Measurements from ENCODE around the gene STRADB. TPM values are rescaled to one million over a fixed set of nuclear protein-coding genes. Genes with fewer than 3 reads are reported as not detected.
"Not testable (repeated sequence)": the region's sequence is repeated elsewhere in the genome, so short reads cannot be mapped to it uniquely, and the experiment has no call there.

The STRADB gene
- total and polyA plus RNA-seq, 2 experiments from 2014 or later: 62.5 to 68.3 TPM

DNA sequence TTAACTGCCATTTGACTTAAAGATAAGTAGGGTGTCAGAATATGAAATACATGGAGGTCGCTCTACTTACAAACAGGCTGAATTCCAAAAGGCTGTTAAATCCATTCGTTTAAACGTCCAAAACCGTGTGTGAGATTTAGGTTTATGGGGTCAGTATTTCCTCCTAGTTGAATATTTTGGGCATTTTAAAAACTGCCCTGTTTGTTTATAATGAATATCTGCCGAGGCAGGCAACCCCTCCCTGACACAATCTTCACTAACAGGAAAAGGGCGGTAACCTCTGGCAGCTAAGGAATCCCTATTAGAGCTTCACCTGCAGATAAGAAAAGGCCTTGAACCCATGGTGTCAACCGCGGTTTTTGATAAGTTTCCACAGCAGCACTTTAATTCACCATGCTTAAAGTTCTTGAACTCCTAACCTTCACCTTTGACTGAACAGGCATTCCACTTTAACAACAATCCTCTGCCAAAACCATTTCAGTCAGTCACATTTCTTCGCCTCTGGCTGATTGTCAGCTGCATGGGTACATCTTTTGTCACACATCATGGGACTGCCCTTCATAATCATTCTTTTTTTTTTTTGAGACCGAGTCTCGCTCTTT lies 18.0 kb upstream of the STRADB start:
- Histone ChIP-seq H3K27ac (peak overlapping the region; percentile 20), H3K79me2 (peaks cover 87% of the 10 kb centered on the region), H2AFZ (no peak overlapping the region), H3K9me2 (replicated peaks; ENCODE audit: insufficient read depth) (no peaks in the 10 kb centered on the region), H3K4me1 (ENCODE audit: insufficient read depth) (peaks cover 15% of the 10 kb centered on the region), H3K4me3 (no peak overlapping the region), H3K36me3 (replicated peaks; ENCODE audit: insufficient read depth, low read depth) (no peaks in the 10 kb centered on the region), H3K9me3 (ENCODE audit: low read depth) (no peaks in the 10 kb centered on the region), H3K27me3 (no peaks in the 10 kb centered on the region), H4K20me1 (ENCODE audit: insufficient read depth, poor library complexity, severe bottlenecking) (no peaks in the 10 kb centered on the region), H3K4me2 (peak overlapping the region; percentile 55)
- TF ChIP-seq, protein P1, sequence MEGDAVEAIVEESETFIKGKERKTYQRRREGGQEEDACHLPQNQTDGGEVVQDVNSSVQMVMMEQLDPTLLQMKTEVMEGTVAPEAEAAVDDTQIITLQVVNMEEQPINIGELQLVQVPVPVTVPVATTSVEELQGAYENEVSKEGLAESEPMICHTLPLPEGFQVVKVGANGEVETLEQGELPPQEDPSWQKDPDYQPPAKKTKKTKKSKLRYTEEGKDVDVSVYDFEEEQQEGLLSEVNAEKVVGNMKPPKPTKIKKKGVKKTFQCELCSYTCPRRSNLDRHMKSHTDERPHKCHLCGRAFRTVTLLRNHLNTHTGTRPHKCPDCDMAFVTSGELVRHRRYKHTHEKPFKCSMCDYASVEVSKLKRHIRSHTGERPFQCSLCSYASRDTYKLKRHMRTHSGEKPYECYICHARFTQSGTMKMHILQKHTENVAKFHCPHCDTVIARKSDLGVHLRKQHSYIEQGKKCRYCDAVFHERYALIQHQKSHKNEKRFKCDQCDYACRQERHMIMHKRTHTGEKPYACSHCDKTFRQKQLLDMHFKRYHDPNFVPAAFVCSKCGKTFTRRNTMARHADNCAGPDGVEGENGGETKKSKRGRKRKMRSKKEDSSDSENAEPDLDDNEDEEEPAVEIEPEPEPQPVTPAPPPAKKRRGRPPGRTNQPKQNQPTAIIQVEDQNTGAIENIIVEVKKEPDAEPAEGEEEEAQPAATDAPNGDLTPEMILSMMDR (IDR thresholded peaks at IDR 0.05; ENCODE audit: poor library complexity): no peak
- no peak for TF ChIP-seq EZH2phosphoT487 (IDR thresholded peaks at IDR 0.05; ENCODE audit: low read depth, severe bottlenecking, unreplicated experiment)
- no peak for TF ChIP-seq EZH2 (IDR thresholded peaks at IDR 0.05; ENCODE audit: borderline replicate concordance)
- WGBS (ENCODE audit: low lambda C conversion rate, missing lambda C conversion rate): 49% methylated on average over 11 of the region's 11 CpGs
- no peak for DNase-seq (ENCODE audit: low spot score)

DNA sequence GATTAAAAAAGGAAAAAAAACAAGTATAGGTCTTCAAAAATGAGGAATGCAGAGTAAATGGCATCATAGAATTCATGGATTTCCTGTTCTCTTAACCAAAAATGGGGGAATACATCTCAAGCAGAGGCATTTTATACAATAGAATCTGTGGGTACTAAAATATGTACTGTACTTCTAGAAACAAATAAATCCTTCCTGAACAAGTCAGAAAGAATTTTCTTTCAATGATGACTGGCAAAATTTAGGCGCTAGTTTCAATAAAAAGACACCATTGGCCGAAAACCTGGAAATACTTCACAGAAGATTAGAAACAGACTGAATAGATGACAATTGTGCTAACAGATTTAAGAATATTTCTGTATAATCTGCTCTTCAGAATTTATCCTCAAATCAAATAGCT lies 15.4 kb upstream of the STRADB start:
- Histone ChIP-seq H3K4me3 (no peak overlapping the region), H4K20me1 (ENCODE audit: insufficient read depth, poor library complexity, severe bottlenecking) (no peaks in the 10 kb centered on the region), H3K79me2 (peaks cover 82% of the 10 kb centered on the region), H3K4me2 (no peak overlapping the region), H2AFZ (no peak overlapping the region), H3K36me3 (replicated peaks; ENCODE audit: insufficient read depth, low read depth) (no peaks in the 10 kb centered on the region), H3K9me3 (ENCODE audit: low read depth) (no peaks in the 10 kb centered on the region), H3K27me3 (no peaks in the 10 kb centered on the region), H3K4me1 (ENCODE audit: insufficient read depth) (peaks cover 23% of the 10 kb centered on the region), H3K27ac (no peak overlapping the region), H3K9me2 (replicated peaks; ENCODE audit: insufficient read depth) (no peaks in the 10 kb centered on the region)
- TF ChIP-seq, protein P1 (IDR thresholded peaks at IDR 0.05; ENCODE audit: poor library complexity): no peak
- no peak for TF ChIP-seq EZH2phosphoT487 (IDR thresholded peaks at IDR 0.05; ENCODE audit: low read depth, severe bottlenecking, unreplicated experiment)
- TF ChIP-seq EZH2 (IDR thresholded peaks at IDR 0.05; ENCODE audit: borderline replicate concordance): no peak
- no peak for DNase-seq (ENCODE audit: low spot score)
- WGBS (ENCODE audit: low lambda C conversion rate, missing lambda C conversion rate): 91% methylated on average over 2 of the region's 2 CpGs

DNA sequence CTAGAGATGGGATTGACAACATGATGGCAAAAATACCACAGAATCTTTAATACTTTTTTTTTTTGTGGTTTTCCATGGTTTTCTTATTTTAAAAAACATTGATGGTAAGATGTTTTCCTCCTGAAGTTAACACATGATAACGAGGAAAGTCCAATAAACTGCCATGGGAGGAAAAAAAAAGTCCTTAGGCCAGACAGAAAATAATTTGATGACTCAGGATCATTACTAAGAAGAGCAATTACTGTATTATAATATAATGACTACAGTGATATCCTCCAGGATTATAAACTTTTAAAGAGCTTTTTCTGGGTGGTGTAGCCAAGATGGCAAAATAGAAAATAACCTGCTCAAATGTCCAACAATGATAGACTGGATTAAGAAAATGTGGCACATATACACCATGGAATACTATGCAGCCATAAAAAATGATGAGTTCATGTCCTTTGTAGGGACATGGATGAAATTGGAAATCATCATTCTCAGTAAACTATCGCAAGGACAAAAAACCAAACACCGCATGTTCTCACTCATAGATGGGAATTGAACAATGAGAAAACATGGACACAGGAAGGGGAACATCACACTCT lies 12.1 kb upstream of the STRADB start:
- not testable (repeated sequence) for H3K9me3 ChIP-seq (ENCODE audit: low read depth); H3K36me3 ChIP-seq (replicated peaks; ENCODE audit: insufficient read depth, low read depth); H3K27me3 ChIP-seq; H3K4me1 ChIP-seq (ENCODE audit: insufficient read depth); H2AFZ ChIP-seq; H3K4me2 ChIP-seq; H3K27ac ChIP-seq; H3K4me3 ChIP-seq; H4K20me1 ChIP-seq (ENCODE audit: insufficient read depth, poor library complexity, severe bottlenecking); H3K9me2 ChIP-seq (replicated peaks; ENCODE audit: insufficient read depth); DNase-seq (ENCODE audit: low spot score)
- peaks cover 85% of the 10 kb centered on the region for H3K79me2 ChIP-seq
- 100% methylated on average over 1 of the region's 3 CpGs for WGBS (ENCODE audit: low lambda C conversion rate, missing lambda C conversion rate)

DNA sequence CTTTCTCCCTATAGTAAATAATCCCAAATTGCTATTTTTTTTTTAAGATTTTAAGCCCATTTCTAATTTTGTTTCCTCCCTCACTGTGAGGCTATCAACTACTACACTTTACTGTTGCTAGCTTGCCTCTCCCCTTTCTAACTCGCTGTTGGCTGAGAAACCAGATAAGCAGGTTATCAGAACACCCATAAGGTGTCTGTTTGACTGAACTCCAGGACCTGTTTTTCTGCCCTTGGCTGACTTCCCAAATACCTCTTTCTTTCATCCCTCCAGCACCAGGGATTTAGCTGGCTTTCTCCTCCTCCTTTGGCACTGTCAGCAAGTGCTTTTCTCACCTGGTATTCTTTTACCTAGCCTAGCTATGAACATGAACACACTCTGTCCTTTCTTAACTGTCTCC lies 11.4 kb upstream of the STRADB start:
- peaks cover 85% of the 10 kb centered on the region for H3K79me2 ChIP-seq

More for the DNA sequence above, 11.4 kb upstream of the STRADB start:
- DNase-seq (ENCODE audit: low spot score): peak; percentile 47
- 5% methylated on average over 1 of the region's 1 CpG for WGBS (ENCODE audit: low lambda C conversion rate, missing lambda C conversion rate)
- Histone ChIP-seq H2AFZ (no peak overlapping the region), H3K4me3 (no peak overlapping the region), H3K27me3 (no peaks in the 10 kb centered on the region), H3K4me2 (peak overlapping the region; percentile 39), H3K9me3 (ENCODE audit: low read depth) (no peaks in the 10 kb centered on the region), H3K27ac (no peak overlapping the region), H4K20me1 (ENCODE audit: insufficient read depth, poor library complexity, severe bottlenecking) (no peaks in the 10 kb centered on the region), H3K9me2 (replicated peaks; ENCODE audit: insufficient read depth) (no peaks in the 10 kb centered on the region), H3K4me1 (ENCODE audit: insufficient read depth) (peaks cover 8% of the 10 kb centered on the region), H3K36me3 (replicated peaks; ENCODE audit: insufficient read depth, low read depth) (no peaks in the 10 kb centered on the region)
- TF ChIP-seq EZH2 (IDR thresholded peaks at IDR 0.05; ENCODE audit: borderline replicate concordance) (no peak), EZH2phosphoT487 (IDR thresholded peaks at IDR 0.05; ENCODE audit: low read depth, severe bottlenecking, unreplicated experiment) (no peak)
- TF ChIP-seq, protein P1 (IDR thresholded peaks at IDR 0.05; ENCODE audit: poor library complexity): no peak
